Nephron (organoid): ENCODE results near the gene BCL11A.

Source experiments
- H3K27ac Mint-ChIP-seq, 3 experiments: 2 replicates each; pipeline ENCODE4 v1.8.0; 2020; ENCODE audit warnings: mixed read lengths in 3 of 3, mild to moderate bottlenecking in 2 of 3, moderate library complexity in 1 of 3
- H3K27me3 Mint-ChIP-seq: 2 replicates; pipeline ENCODE4 v1.8.0; 2021; ENCODE audit warnings: low read depth, mild to moderate bottlenecking, moderate library complexity, mixed read lengths
- H3K36me3 Mint-ChIP-seq: 2 replicates; pipeline ENCODE4 v1.8.0; 2020; ENCODE audit warnings: low read depth, mixed read lengths
- H3K4me1 Mint-ChIP-seq: 2 replicates; pipeline ENCODE4 v1.8.0; 2020; ENCODE audit warnings: mixed read lengths
- H3K4me3 Mint-ChIP-seq, 3 experiments: 2 replicates each; pipeline ENCODE4 v1.8.0; 2020; ENCODE audit warnings: mild to moderate bottlenecking in 3 of 3, mixed read lengths in 3 of 3, moderate library complexity in 2 of 3
- H3K9me3 Mint-ChIP-seq: 2 replicates; pipeline ENCODE4 v1.8.0; 2020; ENCODE audit warnings: mixed read lengths
- TF ChIP-seq, protein P1 (sequence below), 3 experiments: fragments of 200-600 bp; sonication (generic); IDR thresholded peaks; one replicate each; pipeline ENCODE4 v1.5.0; 2021; ENCODE audit warnings: antibody characterized with exemption in 3 of 3; ENCODE audit not compliant: unreplicated experiment in 3 of 3

The BCL11A gene

GRCh38 chr2:60412620-60413019 lies 140.8 kb downstream of the BCL11A start:
- Mint-ChIP-seq H3K4me1 (peaks cover 32% of the 10 kb centered on the region), H3K27me3 (peaks cover 11% of the 10 kb centered on the region), H3K27ac (no peak overlapping the region), H3K9me3 (peaks cover 6% of the 10 kb centered on the region), H3K36me3 (no peaks in the 10 kb centered on the region), H3K4me3 (no peak overlapping the region)
- TF ChIP-seq, protein P1, sequence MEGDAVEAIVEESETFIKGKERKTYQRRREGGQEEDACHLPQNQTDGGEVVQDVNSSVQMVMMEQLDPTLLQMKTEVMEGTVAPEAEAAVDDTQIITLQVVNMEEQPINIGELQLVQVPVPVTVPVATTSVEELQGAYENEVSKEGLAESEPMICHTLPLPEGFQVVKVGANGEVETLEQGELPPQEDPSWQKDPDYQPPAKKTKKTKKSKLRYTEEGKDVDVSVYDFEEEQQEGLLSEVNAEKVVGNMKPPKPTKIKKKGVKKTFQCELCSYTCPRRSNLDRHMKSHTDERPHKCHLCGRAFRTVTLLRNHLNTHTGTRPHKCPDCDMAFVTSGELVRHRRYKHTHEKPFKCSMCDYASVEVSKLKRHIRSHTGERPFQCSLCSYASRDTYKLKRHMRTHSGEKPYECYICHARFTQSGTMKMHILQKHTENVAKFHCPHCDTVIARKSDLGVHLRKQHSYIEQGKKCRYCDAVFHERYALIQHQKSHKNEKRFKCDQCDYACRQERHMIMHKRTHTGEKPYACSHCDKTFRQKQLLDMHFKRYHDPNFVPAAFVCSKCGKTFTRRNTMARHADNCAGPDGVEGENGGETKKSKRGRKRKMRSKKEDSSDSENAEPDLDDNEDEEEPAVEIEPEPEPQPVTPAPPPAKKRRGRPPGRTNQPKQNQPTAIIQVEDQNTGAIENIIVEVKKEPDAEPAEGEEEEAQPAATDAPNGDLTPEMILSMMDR (IDR thresholded peaks at IDR 0.05; ENCODE audit: unreplicated experiment in 3 of 3), result no peak

GRCh38 chr2:60412027-60412426 lies 141.4 kb downstream of the BCL11A start:
- no peaks in the 10 kb centered on the region for H3K36me3 Mint-ChIP-seq
- H3K27me3 Mint-ChIP-seq, result peaks cover 11% of the 10 kb centered on the region
- TF ChIP-seq, protein P1 (IDR thresholded peaks at IDR 0.05; ENCODE audit: unreplicated experiment in 3 of 3), result no peak
- no peak overlapping the region for H3K4me3 Mint-ChIP-seq
- peaks cover 6% of the 10 kb centered on the region for H3K9me3 Mint-ChIP-seq
- H3K4me1 Mint-ChIP-seq, result peaks cover 38% of the 10 kb centered on the region
- H3K27ac Mint-ChIP-seq, result no peak overlapping the region

GRCh38 chr2:60411295-60411694 lies 142.2 kb downstream of the BCL11A start:
- peaks cover 11% of the 10 kb centered on the region for H3K27me3 Mint-ChIP-seq

GRCh38 chr2:60410456-60411146 lies 142.9 kb downstream of the BCL11A start:
- no peaks in the 10 kb centered on the region for H3K36me3 Mint-ChIP-seq
- H3K4me3 Mint-ChIP-seq, result no peak overlapping the region
- H3K9me3 Mint-ChIP-seq, result peaks cover 4% of the 10 kb centered on the region
- peaks cover 52% of the 10 kb centered on the region for H3K4me1 Mint-ChIP-seq
- peak overlapping the region in 2 of 3 experiments; percentile 64 to 76 for H3K27ac Mint-ChIP-seq
- peaks cover 7% of the 10 kb centered on the region for H3K27me3 Mint-ChIP-seq
- TF ChIP-seq, protein P1 (IDR thresholded peaks at IDR 0.05; ENCODE audit: unreplicated experiment in 3 of 3), result no peak

More at GRCh38 chr2:60411295-60411694, 142.2 kb downstream of the BCL11A start:
- Mint-ChIP-seq H3K9me3 (peaks cover 4% of the 10 kb centered on the region), H3K36me3 (no peaks in the 10 kb centered on the region), H3K4me1 (peaks cover 45% of the 10 kb centered on the region), H3K27ac (peak overlapping the region in 2 of 3 experiments; percentile 64 to 76), H3K4me3 (no peak overlapping the region)
- TF ChIP-seq, protein P1 (IDR thresholded peaks at IDR 0.05; ENCODE audit: unreplicated experiment in 3 of 3), result no peak

DNA sequence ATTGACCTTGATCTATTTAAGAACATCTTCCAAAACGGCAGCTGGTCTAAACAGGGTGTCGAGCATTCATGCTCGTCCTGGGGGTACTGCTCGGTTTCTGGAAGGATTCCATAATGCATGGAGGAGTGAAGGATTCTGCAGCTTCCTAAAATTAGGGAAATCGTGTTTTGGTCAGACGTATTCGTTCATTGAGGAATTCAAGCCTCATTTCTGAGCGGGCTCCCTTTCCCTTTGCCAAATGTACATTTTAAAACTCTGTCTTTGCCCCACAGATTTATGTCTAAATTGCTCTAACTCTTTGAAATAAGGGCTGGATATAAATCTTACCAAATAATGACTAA lies 144.0 kb downstream of the BCL11A start:
- no peaks in the 10 kb centered on the region for H3K36me3 Mint-ChIP-seq
- H3K4me1 Mint-ChIP-seq, result peaks cover 61% of the 10 kb centered on the region
- TF ChIP-seq, protein P1 (IDR thresholded peaks at IDR 0.05; ENCODE audit: unreplicated experiment in 3 of 3), result no peak
- peaks cover 7% of the 10 kb centered on the region for H3K27me3 Mint-ChIP-seq
- no peak overlapping the region for H3K27ac Mint-ChIP-seq
- H3K9me3 Mint-ChIP-seq, result peaks cover 4% of the 10 kb centered on the region
- no peak overlapping the region for H3K4me3 Mint-ChIP-seq
